Fibroblast of skin of back (primary cell): ENCODE data around the gene ASPHD1.
"Not testable (repeated sequence)": the region's sequence is repeated elsewhere in the genome, so short reads cannot be mapped to it uniquely, and the experiment has no call there.

ENCODE experiments used
- DNase-seq: peaks from one replicate; pipeline ENCODE4 v3.0.0-alpha.2; 2013

The ASPHD1 gene

GRCh38 chr16:29908719-29909220 is 8.5 kb downstream of the ASPHD1 start:
- DNase-seq, result no peak

DNA sequence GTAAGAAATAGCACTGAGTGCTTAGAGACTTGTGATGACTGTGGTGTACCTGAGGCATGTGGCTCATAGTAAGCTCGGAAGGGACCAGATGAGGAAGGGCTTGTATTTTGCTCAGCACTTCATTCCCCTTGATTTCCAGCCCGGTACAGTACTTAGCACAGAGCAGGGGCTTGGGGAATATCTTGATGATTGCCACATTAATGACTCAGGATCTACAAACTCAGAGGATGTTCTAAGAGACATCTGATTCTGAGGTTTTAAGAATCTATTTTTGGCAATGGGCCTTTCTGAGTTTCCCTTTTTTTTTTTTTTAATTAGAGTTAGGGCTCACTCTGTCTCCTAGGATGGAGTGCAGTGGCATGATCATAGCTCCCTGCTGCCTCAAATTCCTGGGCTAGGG is 9.1 kb downstream of the ASPHD1 start:
- peak; percentile 10 for DNase-seq

DNA sequence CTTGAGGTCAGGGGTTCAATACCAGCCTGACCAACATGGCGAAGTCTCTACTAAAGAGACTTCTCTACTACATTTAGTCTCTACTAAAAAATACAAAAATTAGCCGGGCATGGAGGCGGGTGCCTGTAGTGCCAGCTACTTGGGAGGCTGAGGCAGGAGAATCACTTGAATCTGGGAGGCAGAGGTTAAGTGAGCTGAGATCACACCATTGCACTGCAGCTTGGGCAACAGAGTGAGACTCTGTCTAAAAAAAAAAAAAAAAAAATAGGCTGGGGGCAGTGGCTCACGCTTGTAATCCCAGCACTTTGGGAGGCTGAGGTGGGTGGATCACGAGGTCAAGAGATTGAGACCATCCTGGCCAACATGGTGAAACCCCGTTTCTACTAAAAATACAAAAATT is 9.6 kb downstream of the ASPHD1 start:
- not testable (repeated sequence) for DNase-seq

GRCh38 chr16:29910819-29911675 is 10.8 kb downstream of the ASPHD1 start:
- no peak for DNase-seq

- DNase-seq, result no peak
Observed at GRCh38 chr16:29911676-29912010, 11.4 kb downstream of the ASPHD1 start.

DNA sequence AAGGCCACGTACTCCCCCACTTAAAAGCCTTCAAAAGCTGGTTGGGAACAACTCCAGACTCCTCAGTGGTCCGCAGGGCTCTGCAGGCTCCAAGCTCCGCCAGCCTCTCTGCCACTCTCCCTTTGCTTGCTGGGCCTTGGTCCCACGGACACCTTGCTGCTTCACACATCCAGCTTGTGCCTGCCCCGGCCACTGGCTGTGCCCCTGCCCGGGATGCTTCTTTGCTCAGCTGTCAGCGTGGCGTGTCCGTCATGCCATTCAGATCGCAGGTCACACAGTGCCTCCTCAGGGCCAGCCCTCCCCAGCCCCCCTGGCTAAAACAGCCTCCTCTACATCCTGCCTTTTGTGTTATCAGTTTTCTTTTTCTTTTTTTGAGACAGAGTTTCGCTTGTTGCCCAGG is 11.8 kb downstream of the ASPHD1 start:
- no peak for DNase-seq

DNA sequence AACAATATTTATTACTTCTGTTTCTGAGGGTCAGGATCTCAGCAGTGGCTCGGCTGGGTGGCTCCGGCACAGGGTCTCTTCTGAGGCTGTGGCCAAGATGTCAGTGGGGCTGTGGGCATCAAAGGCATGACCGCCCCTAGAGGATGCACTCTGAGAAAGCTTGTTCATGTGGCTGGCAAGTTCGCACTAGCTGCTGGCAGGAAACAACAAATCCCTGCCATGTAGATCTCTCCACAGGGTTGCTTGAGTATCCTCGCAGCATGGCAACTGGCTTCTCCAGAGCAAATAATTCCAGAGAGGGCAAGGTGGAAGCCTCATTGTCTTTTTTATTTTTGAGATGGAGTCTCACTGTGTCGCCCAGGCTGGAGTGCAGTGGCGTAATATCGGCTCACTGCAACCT is 13.2 kb downstream of the ASPHD1 start:
- DNase-seq, result no peak

DNA sequence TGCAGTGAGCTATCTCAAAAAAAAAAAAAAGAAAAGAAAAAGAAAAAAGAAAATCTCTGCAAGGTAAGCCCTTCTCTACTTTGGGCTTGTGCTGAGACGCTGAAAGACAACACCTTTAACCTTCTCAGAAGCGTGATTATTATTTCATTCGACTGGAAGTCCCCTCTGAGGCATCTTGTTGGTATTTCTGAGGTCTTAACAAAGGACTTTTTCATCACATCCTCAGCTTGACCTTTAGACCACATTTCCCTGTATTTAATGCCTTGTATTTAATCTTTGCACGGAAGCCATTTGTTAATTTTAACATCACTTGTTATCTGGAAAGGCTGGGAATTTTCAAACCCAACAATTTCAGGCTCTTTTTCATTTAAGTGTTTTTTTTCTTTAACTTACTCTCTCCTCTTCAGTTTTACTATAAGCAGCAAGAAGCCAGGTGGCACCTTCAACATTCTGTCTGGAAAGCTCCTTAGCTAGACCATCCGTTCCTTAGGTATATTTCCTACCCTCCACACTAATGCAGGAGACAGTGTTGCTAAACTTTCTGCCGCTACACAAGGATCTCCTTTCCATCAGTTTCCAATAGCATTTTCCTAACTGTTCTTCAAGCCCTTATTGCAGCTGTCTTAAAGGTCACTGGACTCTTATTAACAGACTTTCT is 15.4 kb downstream of the ASPHD1 start:
- no peak for DNase-seq

GRCh38 chr16:29916979-29917378 is 16.7 kb downstream of the ASPHD1 start:
- no peak for DNase-seq

- no peak for DNase-seq
Observed at GRCh38 chr16:29920288-29921033, 20.2 kb downstream of the ASPHD1 start.

- DNase-seq, result no peak
Observed at GRCh38 chr16:29921034-29921385, 20.7 kb downstream of the ASPHD1 start.

DNA sequence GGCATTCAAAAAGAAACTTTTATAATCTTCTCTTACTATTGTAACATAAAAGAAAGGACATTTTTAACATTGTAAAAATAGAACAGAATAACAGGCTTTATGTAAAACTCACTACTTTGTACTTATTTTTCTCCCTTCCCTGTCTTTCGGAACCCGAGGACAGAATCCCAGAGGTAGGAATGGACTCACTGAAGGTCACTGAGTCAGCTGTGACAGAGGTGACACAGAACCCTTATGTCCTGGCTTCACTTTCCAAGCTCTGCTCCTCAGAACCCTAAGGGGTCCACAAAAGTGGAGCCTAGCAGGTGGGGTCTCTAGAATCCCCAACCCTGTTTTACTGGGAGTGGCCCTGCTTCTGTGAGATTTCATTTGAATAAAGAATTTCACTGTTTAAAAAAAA is 22.0 kb downstream of the ASPHD1 start:
- no peak for DNase-seq

- DNase-seq, result no peak
Observed at GRCh38 chr16:29922986-29923501, 22.8 kb downstream of the ASPHD1 start.

- DNase-seq, result no peak
Observed at GRCh38 chr16:29925105-29925756, 24.9 kb downstream of the ASPHD1 start.

- DNase-seq, result peak; percentile 80
Observed at GRCh38 chr16:29925781-29926710, 25.8 kb downstream of the ASPHD1 start, which contains the start of gene KCTD13. Gene KCTD13 (minus strand): TSS chr16:29926226. CDS start chr16:29926033, 193 bp downstream.

DNA sequence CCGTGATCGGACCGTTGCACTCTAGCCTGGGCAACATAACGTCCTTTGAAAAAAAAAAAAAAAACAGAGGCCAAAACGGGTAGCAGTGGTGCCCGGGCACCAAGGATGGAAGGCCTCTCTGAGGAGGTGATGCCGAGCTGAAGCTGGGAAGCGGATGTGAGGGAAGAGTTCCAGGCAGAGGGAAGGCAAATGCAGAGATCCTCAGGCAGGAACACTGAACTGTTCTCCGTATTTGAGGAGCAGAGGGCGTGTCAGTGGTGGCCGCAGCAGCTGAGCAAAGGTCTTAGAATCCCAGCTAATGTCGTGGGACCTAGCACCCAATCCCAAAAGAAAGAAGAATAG is 26.4 kb downstream of the ASPHD1 start:
- peak; percentile 48 for DNase-seq

GRCh38 chr16:29927070-29927905 is 27.0 kb downstream of the ASPHD1 start:
- no peak for DNase-seq

DNA sequence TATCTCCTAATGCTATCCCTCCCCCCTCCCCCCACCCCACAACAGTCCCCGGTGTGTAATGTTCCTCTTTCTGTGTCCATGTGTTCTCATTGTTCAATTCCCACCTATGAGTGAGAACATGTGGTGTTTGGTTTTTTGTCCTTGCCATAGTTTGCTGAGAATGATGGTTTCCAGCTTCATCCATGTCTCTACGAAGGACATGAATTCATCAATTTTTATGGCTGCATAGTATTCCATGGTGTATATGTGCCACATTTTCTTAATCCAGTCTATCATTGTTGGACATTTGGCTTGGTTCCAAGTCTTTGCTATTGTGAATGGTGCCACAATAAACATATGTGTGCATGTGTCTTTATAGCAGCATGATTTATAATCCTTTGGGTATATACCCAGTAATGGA is 31.5 kb downstream of the ASPHD1 start:
- not testable (repeated sequence) for DNase-seq

GRCh38 chr16:29940656-29941055 is 40.4 kb downstream of the ASPHD1 start:
- DNase-seq, result no peak
